Measurements from ENCODE around the gene FMO2.

FMO2 gene

DNA sequence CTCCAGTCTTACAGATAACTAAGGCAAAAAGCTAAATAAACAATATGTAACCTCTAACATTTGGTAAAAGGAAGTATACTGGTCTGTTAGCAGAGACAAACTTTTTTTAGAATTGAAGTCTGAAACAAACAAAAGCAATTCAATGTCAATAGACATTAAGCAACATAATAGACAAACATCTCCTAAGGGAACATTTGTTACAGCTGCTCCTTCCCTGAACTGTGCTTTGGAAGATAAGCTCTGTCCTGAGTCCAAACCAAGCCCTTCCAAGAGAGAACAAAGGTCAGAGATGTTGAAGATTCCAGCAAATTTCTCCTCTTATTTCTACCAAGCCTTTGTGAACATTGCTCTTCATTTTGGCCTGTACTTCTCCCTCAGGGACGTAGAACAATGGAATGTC lies 25.3 kb downstream of the FMO2 start:
- Histone ChIP-seq H3K9me3 (ENCODE audit: control insufficient read depth, insufficient read depth, low read length) (no peaks in the 10 kb centered on the region), H4K20me1 (ENCODE audit: control insufficient read depth, insufficient read depth, low read depth, low read length) (no peaks in the 10 kb centered on the region), H3F3A (ENCODE audit: control insufficient read depth, insufficient read depth) (no peaks in the 10 kb centered on the region), H3K9me2 (replicated peaks; ENCODE audit: control insufficient read depth, low read length) (no peaks in the 10 kb centered on the region), H3K4me3 (ENCODE audit: low read length) (no peak overlapping the region), H3K36me3 (ENCODE audit: control insufficient read depth, low read length) (no peaks in the 10 kb centered on the region), H3K27ac (ENCODE audit: low read depth, low read length) (no peak overlapping the region), H3K27me3 (ENCODE audit: control insufficient read depth, low read length) (no peaks in the 10 kb centered on the region), H3K79me2 (ENCODE audit: control insufficient read depth, low read length) (no peaks in the 10 kb centered on the region), H3K4me2 (ENCODE audit: low read length) (no peak overlapping the region), H3K4me1 (ENCODE audit: control insufficient read depth, low read length) (peaks cover 4% of the 10 kb centered on the region; the same call in 1 of the 2 replicates)
- TF ChIP-seq EZH2phosphoT487 (IDR thresholded peaks at IDR 0.05; ENCODE audit: borderline replicate concordance, low read length) (no peak), CTCF (IDR thresholded peaks at IDR 0.05; ENCODE audit: low read depth, low read length, poor library complexity, severe bottlenecking) (no peak)

GRCh38 chr1:171212607-171213351 lies 27.7 kb downstream of the FMO2 start:
- Histone ChIP-seq H3K4me1 (ENCODE audit: control insufficient read depth, low read length) (peaks cover 4% of the 10 kb centered on the region; the same call in 1 of the 2 replicates), H3K4me2 (ENCODE audit: low read length) (no peak overlapping the region), H3K27ac (ENCODE audit: low read depth, low read length) (no peak overlapping the region), H3K4me3 (ENCODE audit: low read length) (no peak overlapping the region), H3K79me2 (ENCODE audit: control insufficient read depth, low read length) (no peaks in the 10 kb centered on the region), H3K36me3 (ENCODE audit: control insufficient read depth, low read length) (no peaks in the 10 kb centered on the region), H3K9me3 (ENCODE audit: control insufficient read depth, insufficient read depth, low read length) (no peaks in the 10 kb centered on the region), H3K27me3 (ENCODE audit: control insufficient read depth, low read length) (no peaks in the 10 kb centered on the region), H4K20me1 (ENCODE audit: control insufficient read depth, insufficient read depth, low read depth, low read length) (no peaks in the 10 kb centered on the region), H3K9me2 (replicated peaks; ENCODE audit: control insufficient read depth, low read length) (no peaks in the 10 kb centered on the region), H3F3A (ENCODE audit: control insufficient read depth, insufficient read depth) (no peaks in the 10 kb centered on the region)
- TF ChIP-seq CTCF (IDR thresholded peaks at IDR 0.05; ENCODE audit: low read depth, low read length, poor library complexity, severe bottlenecking) (no peak), EZH2phosphoT487 (IDR thresholded peaks at IDR 0.05; ENCODE audit: borderline replicate concordance, low read length) (no peak)

DNA sequence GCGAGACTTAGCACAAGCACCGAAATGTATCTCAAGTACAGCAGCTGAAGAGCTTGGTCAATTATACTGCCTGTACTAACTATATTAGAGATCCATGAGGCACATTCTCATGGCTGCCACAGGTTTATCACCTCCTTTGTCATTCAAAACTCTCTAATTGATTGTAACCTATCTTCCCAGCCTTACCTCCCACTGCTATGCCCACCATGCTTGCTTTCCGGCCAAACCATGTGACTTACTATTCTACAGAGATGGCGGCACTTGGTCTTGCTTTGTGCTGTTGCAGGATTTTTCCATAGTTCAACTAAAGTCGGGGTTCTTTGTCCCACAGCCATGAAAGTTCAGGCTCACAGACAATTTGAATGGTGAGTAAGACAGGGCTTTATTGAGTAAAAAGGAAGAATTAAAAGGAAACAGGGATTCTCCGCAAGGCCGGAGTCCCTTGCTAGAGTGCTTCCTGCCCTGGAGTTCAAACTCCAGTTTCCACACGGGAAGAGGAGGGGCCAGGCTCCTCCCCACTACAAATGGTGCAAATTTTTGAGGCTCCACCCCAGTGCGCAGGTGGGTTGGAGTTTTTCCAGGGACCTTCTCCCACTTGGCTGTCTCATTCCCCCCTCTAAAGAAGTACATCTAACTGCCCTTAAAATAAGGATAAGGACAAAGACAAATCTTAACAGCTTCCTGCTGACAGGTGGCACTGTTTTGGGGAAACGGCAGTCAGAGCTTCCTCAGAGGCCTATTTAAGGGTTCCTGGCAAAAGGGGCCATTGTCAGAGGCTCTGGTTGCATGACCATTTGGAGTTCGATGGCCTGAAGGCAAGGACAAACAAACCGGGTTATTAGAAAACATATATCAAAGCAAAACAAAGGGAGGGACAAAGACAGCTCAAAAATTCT lies 28.7 kb downstream of the FMO2 start:
- peaks cover 4% of the 10 kb centered on the region; the same call in 1 of the 2 replicates for H3K4me1 ChIP-seq (ENCODE audit: control insufficient read depth, low read length)
- TF ChIP-seq EZH2phosphoT487 (IDR thresholded peaks at IDR 0.05; ENCODE audit: borderline replicate concordance, low read length), result no peak
- TF ChIP-seq CTCF (IDR thresholded peaks at IDR 0.05; ENCODE audit: low read depth, low read length, poor library complexity, severe bottlenecking), result no peak
- H3K27me3 ChIP-seq (ENCODE audit: control insufficient read depth, low read length), result no peaks in the 10 kb centered on the region
- H3K36me3 ChIP-seq (ENCODE audit: control insufficient read depth, low read length), result no peaks in the 10 kb centered on the region
- H3K27ac ChIP-seq (ENCODE audit: low read depth, low read length), result no peak overlapping the region
- H3K79me2 ChIP-seq (ENCODE audit: control insufficient read depth, low read length), result no peaks in the 10 kb centered on the region
- H3K4me2 ChIP-seq (ENCODE audit: low read length), result no peak overlapping the region
- no peaks in the 10 kb centered on the region for H3K9me2 ChIP-seq (replicated peaks; ENCODE audit: control insufficient read depth, low read length)
- no peaks in the 10 kb centered on the region for H4K20me1 ChIP-seq (ENCODE audit: control insufficient read depth, insufficient read depth, low read depth, low read length)
- no peaks in the 10 kb centered on the region for H3F3A ChIP-seq (ENCODE audit: control insufficient read depth, insufficient read depth)
- H3K9me3 ChIP-seq (ENCODE audit: control insufficient read depth, insufficient read depth, low read length), result no peaks in the 10 kb centered on the region
- H3K4me3 ChIP-seq (ENCODE audit: low read length), result no peak overlapping the region
